Neuronal stem cell (in vitro differentiated cells): ENCODE results near the gene SHC1.

ENCODE experiments used
- DNase-seq: peaks from one replicate; pipeline ENCODE4 v3.0.0-alpha.2; 2013; ENCODE audit warnings: low spot score
- H2AFZ ChIP-seq: one replicate; pipeline ENCODE4 v1.6.1; 2013; ENCODE audit warnings: mild to moderate bottlenecking, low read length, inconsistent platforms
- H2AK5ac ChIP-seq: 2 replicates; pipeline ENCODE4 v1.6.1; 2013; ENCODE audit warnings: low read depth, mild to moderate bottlenecking, inconsistent platforms, low read length, moderate library complexity, mixed read lengths
- H2BK120ac ChIP-seq: 2 replicates; pipeline ENCODE4 v1.6.1; 2013; ENCODE audit warnings: low read depth, mild to moderate bottlenecking, inconsistent platforms, low read length, moderate library complexity, mixed read lengths
- H2BK12ac ChIP-seq: one replicate; pipeline ENCODE4 v1.6.1; 2013; ENCODE audit warnings: low read length, inconsistent platforms
- H2BK15ac ChIP-seq: 2 replicates; pipeline ENCODE4 v1.6.1; 2013; ENCODE audit warnings: mild to moderate bottlenecking, low read length, inconsistent platforms, mixed read lengths
- H2BK5ac ChIP-seq: one replicate; pipeline ENCODE4 v1.6.1; 2013; ENCODE audit warnings: inconsistent platforms, mild to moderate bottlenecking, low read length, moderate library complexity
- H3K14ac ChIP-seq: one replicate; pipeline ENCODE4 v1.6.1; 2013; ENCODE audit warnings: low read length, inconsistent platforms
- H3K18ac ChIP-seq: 2 replicates; pipeline ENCODE4 v1.6.1; 2013; ENCODE audit warnings: low read length, inconsistent platforms
- H3K23ac ChIP-seq: 2 replicates; pipeline ENCODE4 v1.6.1; 2013; ENCODE audit warnings: low read depth, mild to moderate bottlenecking, mixed read lengths, low read length, inconsistent platforms; ENCODE audit not compliant: poor library complexity
- H3K27ac ChIP-seq: replicated peaks from 3 replicates; pipeline ENCODE4 v1.5.1; 2013; ENCODE audit warnings: low read length, inconsistent platforms
- H3K27me3 ChIP-seq, 3 experiments: 2 replicates each; pipeline ENCODE4 v1.6.1; 2013; ENCODE audit warnings: low read length in 3 of 3, mild to moderate bottlenecking in 2 of 3, inconsistent platforms in 1 of 3, low read depth in 1 of 3, mixed read lengths in 1 of 3, moderate library complexity in 1 of 3; ENCODE audit not compliant: control insufficient read depth in 3 of 3, insufficient read depth in 3 of 3
- H3K36me3 ChIP-seq, 2 donors: replicated peaks in 1 of 2; 2 replicates each; pipeline ENCODE4 v1.6.1; 2013; ENCODE audit warnings: low read length in 2 of 2; ENCODE audit not compliant: control insufficient read depth in 2 of 2, insufficient read depth in 2 of 2
- H3K4ac ChIP-seq: 2 replicates; pipeline ENCODE4 v1.6.1; 2013; ENCODE audit warnings: inconsistent platforms, mild to moderate bottlenecking, low read length, moderate library complexity
- H3K4me1 ChIP-seq, 2 donors: 1 replicate in 1 of 2; 2 replicates in 1 of 2; pipeline ENCODE4 v1.6.1; 2013; ENCODE audit warnings: low read length in 2 of 2, low read depth in 1 of 2; ENCODE audit not compliant: control insufficient read depth in 2 of 2, insufficient read depth in 1 of 2
- H3K4me2 ChIP-seq: one replicate; pipeline ENCODE4 v1.6.1; 2013; ENCODE audit warnings: mild to moderate bottlenecking, low read length, inconsistent platforms; ENCODE audit not compliant: insufficient read depth, poor library complexity, severe bottlenecking
- H3K4me3 ChIP-seq, 2 donors: 2 replicates each; pipeline ENCODE4 v1.5.1; 2013; ENCODE audit warnings: low read length in 2 of 2, mild to moderate bottlenecking in 2 of 2, inconsistent platforms in 1 of 2, moderate library complexity in 1 of 2
- H3K79me1 ChIP-seq: one replicate; pipeline ENCODE4 v1.6.1; 2013; ENCODE audit warnings: low read depth, mild to moderate bottlenecking, inconsistent platforms, low read length, moderate library complexity
- H3K9ac ChIP-seq: one replicate; pipeline ENCODE4 v1.6.1; 2013; ENCODE audit warnings: mild to moderate bottlenecking, low read depth, low read length, inconsistent platforms; ENCODE audit not compliant: poor library complexity
- H3K9me3 ChIP-seq, 2 donors: replicated peaks in 1 of 2; 2 replicates each; pipeline versions ENCODE3 to v1.6.1; 2013; ENCODE audit warnings: low read length in 2 of 2, mild to moderate bottlenecking in 2 of 2, inconsistent platforms in 1 of 2, low read depth in 1 of 2, mixed read lengths in 1 of 2, moderate library complexity in 1 of 2; ENCODE audit not compliant: control insufficient read depth in 2 of 2, insufficient read depth in 1 of 2
- H4K8ac ChIP-seq: one replicate; pipeline ENCODE4 v1.6.1; 2013; ENCODE audit warnings: low read depth, mild to moderate bottlenecking, inconsistent platforms, low read length, moderate library complexity
- H4K91ac ChIP-seq: one replicate; pipeline ENCODE4 v1.6.1; 2013; ENCODE audit warnings: low read length, low read depth, mild to moderate bottlenecking, inconsistent platforms; ENCODE audit not compliant: poor library complexity
- WGBS, 2 donors: extraction: QIAGEN DNeasy Blood & Tissue Kit; methylation state at CpG; one replicate each; pipeline ENCODE4 v1.1.7; 2013; ENCODE audit warnings: missing lambda C conversion rate in 2 of 2, mixed read lengths in 1 of 2; ENCODE audit not compliant: insufficient read length in 2 of 2, insufficient replicate concordance in 1 of 2; ENCODE audit errors: extremely low coverage in 2 of 2; 5-methylcytosine and 5-hydroxymethylcytosine counted together

The SHC1 gene

DNA sequence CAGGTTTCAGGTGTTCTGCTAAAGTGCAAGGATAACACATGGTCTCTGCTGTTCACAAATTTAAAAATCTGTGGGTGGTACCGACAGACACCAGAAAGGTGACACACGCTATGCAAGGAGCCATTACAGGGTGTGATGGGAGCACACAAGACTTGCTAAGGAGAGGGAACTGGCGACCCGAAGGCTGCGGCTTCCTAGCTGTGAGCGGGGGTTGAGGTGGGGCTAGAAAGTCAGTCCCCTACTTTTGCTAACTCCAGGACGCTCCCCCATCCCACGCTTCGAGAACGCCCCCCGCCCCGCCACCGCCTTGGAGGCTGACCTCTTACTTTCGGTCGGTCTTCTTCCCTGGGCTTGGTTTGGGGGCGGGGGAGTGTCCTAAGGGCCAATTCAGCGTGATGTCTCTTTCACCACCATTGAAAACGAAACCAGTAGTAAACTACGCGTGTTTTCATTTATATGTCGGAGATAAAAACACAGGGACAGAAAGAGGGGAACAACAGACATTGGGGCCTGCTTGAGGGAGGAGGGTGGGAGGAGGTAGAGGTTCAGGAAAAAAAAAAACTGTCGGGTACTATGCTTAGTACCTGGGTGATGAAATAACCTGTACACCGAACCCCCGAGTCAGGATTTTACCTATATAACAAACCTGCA is 5.0 kb upstream of the SHC1 start:
- no peak overlapping the region for H3K23ac ChIP-seq
- peak overlapping the region; percentile 39 for H3K18ac ChIP-seq
- no peaks in the 10 kb centered on the region for H3K27me3 ChIP-seq
- H2BK15ac ChIP-seq = no peak overlapping the region
- no peak overlapping the region for H2BK120ac ChIP-seq
- no peak for DNase-seq
- H3K9ac ChIP-seq = peak overlapping the region; percentile 80
- H2AK5ac ChIP-seq = no peak overlapping the region
- no peak overlapping the region for H3K14ac ChIP-seq
- H2BK12ac ChIP-seq = no peak overlapping the region
- H3K36me3 ChIP-seq = peaks cover 11 to 41% of the 10 kb centered on the region in 2 donors
- peak overlapping the region; percentile 93 for H3K4me2 ChIP-seq
- no peaks in the 10 kb centered on the region for H3K79me1 ChIP-seq
- H3K4me3 ChIP-seq = peak overlapping the region; percentile 56 to 79
- H4K91ac ChIP-seq = no peak overlapping the region
- peak overlapping the region; percentile 86 for H3K27ac ChIP-seq
- no peak overlapping the region for H2AFZ ChIP-seq
- no CpG with 5 or more reads among the region's 24 CpGs for WGBS, 2 donors
- no peaks in the 10 kb centered on the region for H3K9me3 ChIP-seq
- H3K4me1 ChIP-seq = peaks cover 18 to 28% of the 10 kb centered on the region in 2 donors
- H3K4ac ChIP-seq = no peak overlapping the region
- no peak overlapping the region for H4K8ac ChIP-seq
- H2BK5ac ChIP-seq = peak overlapping the region; percentile 84

DNA sequence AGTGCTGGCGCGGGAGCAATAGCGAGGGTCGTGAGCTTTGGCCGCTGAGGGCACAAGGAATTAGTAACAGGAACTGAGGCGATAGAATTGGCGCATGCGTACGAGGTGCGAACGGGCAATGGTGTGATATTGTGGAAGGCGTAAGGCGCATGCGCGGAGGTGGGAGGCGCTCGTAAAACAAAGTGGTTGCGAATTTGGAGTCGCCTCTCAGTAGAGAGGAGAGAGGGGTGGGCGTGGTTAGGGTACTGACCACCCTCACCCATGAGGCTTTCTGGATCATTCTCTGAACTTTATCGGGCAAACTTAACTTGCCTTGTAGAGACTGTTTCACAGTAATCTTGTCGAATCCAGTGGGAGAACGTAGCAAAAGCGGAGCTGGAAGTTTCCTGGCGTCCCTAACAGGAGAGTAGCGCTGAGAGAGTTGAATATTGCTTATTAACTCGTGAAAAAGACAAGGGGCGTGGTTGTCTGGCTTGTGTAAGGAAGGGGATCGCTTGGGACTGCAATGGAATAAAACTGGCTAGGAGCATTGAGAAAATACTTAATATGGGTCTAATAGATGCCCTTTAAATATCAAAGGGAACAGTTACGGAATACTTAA is 4.4 kb upstream of the SHC1 start:
- DNase-seq = peak; percentile 99

DNA sequence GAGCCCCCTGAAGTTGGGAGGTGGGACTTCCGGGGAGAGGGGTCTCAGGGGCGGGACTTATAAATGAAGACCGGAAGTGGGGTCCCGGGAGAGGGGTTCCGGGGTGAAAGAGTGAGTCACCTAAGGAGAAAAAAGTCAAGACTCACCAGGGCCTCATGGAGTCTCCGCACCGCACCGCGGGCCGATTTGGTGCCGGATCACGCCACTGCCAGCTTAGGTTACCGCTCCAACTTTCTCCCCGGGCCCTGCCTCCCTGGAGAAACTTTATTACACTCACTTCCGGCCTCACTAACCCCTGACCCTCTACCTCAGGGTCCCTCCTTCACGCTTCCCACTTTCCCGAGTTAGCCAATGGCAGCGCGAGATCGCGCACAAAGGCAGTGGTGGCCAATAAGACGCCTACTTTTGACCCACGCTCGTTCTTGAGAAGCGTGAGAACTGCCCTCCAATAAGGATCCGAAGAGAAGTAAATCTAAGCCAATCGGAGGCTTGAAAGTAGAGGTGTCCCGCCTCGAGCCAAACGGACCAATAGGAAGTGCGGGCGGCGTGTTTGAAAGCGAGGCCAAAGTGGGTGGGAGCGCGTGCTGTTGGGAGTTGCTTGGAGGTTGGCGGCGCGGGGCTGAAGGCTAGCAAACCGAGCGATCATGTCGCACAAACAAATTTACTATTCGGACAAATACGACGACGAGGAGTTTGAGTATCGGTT is 3.7 kb upstream of the SHC1 start, which contains the start of gene CKS1B:
Gene CKS1B, plus strand, starts transcription at position 580 of the 706 bp plus-strand sequence. Its CDS starts 65 bp downstream, at position 645.
- peaks cover 5% of the 10 kb centered on the region for H3K79me1 ChIP-seq
- no peaks in the 10 kb centered on the region for H3K27me3 ChIP-seq
- H2AK5ac ChIP-seq = no peak within 1 kb of the TSS
- H2BK15ac ChIP-seq = no peak within 1 kb of the TSS
- H3K14ac ChIP-seq = no peak within 1 kb of the TSS
- H3K9ac ChIP-seq = peak within 1 kb of the TSS; percentile 94
- no CpG with 5 or more reads among the region's 47 CpGs for WGBS, 2 donors
- peak within 1 kb of the TSS; percentile 93 for H3K4me2 ChIP-seq
- peak within 1 kb of the TSS; percentile 92 for H3K18ac ChIP-seq
- H2BK12ac ChIP-seq = no peak within 1 kb of the TSS
- peak within 1 kb of the TSS; percentile 56 to 86 for H3K4me3 ChIP-seq
- H3K23ac ChIP-seq = peak within 1 kb of the TSS; percentile 56
- DNase-seq = peak; percentile 100
- H3K36me3 ChIP-seq = peaks cover 6 to 29% of the 10 kb centered on the region in 2 donors
- H4K91ac ChIP-seq = no peak within 1 kb of the TSS
- H3K4me1 ChIP-seq = peaks cover 25 to 34% of the 10 kb centered on the region in 2 donors
- H3K27ac ChIP-seq = peak within 1 kb of the TSS; percentile 98
- H2AFZ ChIP-seq = peak within 1 kb of the TSS; percentile 89
- no peaks in the 10 kb centered on the region for H3K9me3 ChIP-seq
- no peak within 1 kb of the TSS for H4K8ac ChIP-seq
- H2BK120ac ChIP-seq = no peak within 1 kb of the TSS
- H2BK5ac ChIP-seq = peak within 1 kb of the TSS; percentile 84
- H3K4ac ChIP-seq = no peak within 1 kb of the TSS

More for the DNA sequence above, 4.4 kb upstream of the SHC1 start:
- peak overlapping the region; percentile 86 for H3K27ac ChIP-seq
- no peak overlapping the region for H2BK120ac ChIP-seq
- no peaks in the 10 kb centered on the region for H3K9me3 ChIP-seq
- H3K36me3 ChIP-seq = peaks cover 11 to 35% of the 10 kb centered on the region in 2 donors
- no peaks in the 10 kb centered on the region for H3K27me3 ChIP-seq
- H3K79me1 ChIP-seq = peaks cover 4% of the 10 kb centered on the region
- H3K18ac ChIP-seq = peak overlapping the region; percentile 58
- H3K4me2 ChIP-seq = peak overlapping the region; percentile 93
- WGBS, 2 donors = no CpG with 5 or more reads among the region's 30 CpGs
- H2BK5ac ChIP-seq = peak overlapping the region; percentile 84
- H3K14ac ChIP-seq = no peak overlapping the region
- peak overlapping the region; percentile 71 for H3K9ac ChIP-seq
- H2BK12ac ChIP-seq = no peak overlapping the region
- no peak overlapping the region for H4K8ac ChIP-seq
- H3K4me3 ChIP-seq = peak overlapping the region; percentile 56 to 79
- peak overlapping the region; percentile 56 for H3K23ac ChIP-seq
- H2AK5ac ChIP-seq = no peak overlapping the region
- peaks cover 22 to 31% of the 10 kb centered on the region in 2 donors for H3K4me1 ChIP-seq
- peak overlapping the region; percentile 74 for H2AFZ ChIP-seq
- no peak overlapping the region for H3K4ac ChIP-seq
- no peak overlapping the region for H4K91ac ChIP-seq
- no peak overlapping the region for H2BK15ac ChIP-seq
